GM21447 (cell line): ENCODE data around the gene COL6A3.

Experiments
- ATAC-seq: cut with Tn5 transposase; IDR thresholded peaks from one replicate; pipeline ENCODE4 v1.9.1; 2021; ENCODE audit not compliant: unreplicated experiment

The COL6A3 gene, protein sequence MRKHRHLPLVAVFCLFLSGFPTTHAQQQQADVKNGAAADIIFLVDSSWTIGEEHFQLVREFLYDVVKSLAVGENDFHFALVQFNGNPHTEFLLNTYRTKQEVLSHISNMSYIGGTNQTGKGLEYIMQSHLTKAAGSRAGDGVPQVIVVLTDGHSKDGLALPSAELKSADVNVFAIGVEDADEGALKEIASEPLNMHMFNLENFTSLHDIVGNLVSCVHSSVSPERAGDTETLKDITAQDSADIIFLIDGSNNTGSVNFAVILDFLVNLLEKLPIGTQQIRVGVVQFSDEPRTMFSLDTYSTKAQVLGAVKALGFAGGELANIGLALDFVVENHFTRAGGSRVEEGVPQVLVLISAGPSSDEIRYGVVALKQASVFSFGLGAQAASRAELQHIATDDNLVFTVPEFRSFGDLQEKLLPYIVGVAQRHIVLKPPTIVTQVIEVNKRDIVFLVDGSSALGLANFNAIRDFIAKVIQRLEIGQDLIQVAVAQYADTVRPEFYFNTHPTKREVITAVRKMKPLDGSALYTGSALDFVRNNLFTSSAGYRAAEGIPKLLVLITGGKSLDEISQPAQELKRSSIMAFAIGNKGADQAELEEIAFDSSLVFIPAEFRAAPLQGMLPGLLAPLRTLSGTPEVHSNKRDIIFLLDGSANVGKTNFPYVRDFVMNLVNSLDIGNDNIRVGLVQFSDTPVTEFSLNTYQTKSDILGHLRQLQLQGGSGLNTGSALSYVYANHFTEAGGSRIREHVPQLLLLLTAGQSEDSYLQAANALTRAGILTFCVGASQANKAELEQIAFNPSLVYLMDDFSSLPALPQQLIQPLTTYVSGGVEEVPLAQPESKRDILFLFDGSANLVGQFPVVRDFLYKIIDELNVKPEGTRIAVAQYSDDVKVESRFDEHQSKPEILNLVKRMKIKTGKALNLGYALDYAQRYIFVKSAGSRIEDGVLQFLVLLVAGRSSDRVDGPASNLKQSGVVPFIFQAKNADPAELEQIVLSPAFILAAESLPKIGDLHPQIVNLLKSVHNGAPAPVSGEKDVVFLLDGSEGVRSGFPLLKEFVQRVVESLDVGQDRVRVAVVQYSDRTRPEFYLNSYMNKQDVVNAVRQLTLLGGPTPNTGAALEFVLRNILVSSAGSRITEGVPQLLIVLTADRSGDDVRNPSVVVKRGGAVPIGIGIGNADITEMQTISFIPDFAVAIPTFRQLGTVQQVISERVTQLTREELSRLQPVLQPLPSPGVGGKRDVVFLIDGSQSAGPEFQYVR (N-terminal part only)

DNA sequence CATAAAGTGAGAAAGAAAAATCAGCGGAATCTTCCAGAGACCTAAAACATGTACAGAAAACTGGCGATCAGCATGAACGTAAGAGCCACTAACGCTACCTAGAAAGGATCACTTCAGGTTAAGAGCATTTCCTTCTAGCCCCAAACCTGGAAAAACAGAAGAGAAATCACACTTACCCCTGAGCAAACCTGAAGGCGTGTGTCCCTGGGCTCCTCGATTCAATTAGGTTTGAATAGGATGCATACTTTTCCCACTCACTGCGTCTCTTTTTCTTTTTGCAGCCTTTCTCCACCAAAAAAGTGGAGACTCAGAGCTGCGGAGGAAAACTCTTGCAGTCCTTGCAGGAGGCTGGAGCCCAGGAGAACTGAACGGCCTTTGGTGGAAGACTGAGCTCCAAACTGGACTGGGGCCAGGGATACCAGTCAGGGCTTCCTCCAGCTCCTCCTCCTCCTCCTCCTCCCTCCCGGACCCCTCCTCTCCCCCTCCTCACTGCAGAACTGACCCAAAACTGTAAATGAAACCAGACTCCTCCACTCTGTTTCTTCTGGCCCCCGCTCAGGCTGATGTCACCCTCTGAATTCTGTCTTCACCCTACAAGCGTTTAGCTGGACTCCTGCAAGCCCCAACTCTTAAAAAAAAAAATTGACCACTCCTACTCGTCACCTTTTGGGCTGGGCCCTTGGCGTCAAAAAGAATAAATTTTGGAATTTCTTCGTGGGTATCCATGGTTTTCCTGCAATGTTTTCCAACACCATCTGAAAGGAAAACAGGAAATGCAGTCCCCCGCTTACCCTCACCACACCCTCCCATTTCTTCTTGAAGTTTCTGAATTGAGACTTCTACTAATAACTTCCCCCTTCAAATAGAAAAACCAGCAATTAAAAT lies at the start of gene COL6A3:
Gene COL6A3, minus strand, starts transcription at position 388 of the 885 bp plus-strand sequence. CDS start 17,347 bp downstream, outside the sequence.
- no peak for ATAC-seq

- ATAC-seq: no peak
These were observed 45.8 kb upstream of the COL6A3 start for GRCh38 chr2:237459741-237460174.

GRCh38 chr2:237459226-237459625 lies 45.3 kb upstream of the COL6A3 start:
- no peak for ATAC-seq

DNA sequence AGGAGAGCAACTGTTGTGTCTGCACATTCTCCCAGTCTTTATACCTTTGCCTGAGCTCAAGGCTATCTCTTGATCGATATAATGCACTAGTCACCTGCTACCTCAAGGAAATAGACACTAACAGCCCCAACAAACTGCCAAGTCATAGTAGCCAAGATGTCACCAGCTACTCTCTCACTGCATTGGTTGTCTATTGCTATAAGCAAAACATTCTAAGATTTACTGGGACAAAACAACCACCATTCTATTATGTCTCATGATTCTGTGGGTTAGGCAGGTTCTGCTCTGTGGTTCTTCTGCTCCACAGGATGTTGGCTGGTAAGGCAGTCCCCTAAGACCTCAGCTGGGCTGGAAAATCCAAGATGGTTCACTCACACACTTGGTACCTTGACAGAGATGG lies 44.6 kb upstream of the COL6A3 start:
- ATAC-seq: no peak

DNA sequence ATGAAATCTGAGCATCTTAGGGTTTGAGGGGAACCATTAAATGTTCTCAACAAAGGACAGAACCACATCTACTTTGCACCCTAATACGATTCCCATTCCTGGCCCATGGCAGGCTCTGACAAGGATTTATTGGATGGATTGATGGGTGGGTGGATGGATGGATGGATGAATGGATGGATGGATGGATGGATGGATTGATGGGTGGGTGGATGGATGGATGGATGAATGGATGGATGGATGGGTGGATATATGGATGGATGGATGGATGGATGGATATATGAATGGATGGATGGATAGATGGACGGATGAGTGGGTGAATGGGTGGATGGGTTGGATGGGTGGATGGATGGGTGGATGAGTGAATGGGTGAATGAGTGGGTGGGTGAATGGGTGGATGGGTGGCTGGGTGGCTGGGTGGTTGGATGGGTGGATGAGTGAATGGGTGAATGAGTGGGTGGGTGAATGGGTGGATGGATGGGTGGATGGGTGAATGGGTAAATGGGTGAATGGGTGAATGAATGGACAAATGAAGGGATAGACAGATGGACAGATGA lies 43.5 kb upstream of the COL6A3 start:
- no peak for ATAC-seq

DNA sequence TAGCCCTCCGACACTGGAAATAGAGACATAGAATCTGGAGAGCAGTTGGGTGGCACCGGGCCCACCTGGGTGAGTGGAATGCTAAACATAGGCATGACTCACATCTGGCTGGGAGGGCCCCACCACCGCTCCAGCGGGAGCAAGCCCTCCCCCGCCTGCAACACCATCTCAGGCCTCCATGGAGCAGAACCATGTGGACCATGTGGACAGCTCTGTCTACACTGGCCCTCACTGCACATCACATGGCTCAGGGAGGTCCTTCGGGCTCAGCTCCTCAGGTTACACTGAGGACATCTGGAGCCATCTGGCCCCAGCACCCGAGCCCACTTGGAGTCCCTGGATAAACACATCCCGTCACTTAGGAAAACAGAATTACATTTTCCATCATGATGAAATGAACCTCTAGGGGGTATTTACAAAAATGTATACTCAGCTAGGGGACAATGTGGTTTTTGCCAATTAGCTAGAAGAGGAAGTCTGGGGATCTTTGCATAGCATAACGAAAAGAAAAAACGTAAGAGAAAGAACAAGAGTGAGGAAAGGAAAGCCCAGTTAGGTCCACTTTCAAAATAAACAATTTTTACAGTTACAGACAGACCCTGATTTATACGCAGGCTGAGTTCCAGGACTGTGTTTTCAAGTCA lies 42.4 kb upstream of the COL6A3 start:
- ATAC-seq: no peak

- no peak for ATAC-seq
These were observed 41.8 kb upstream of the COL6A3 start for GRCh38 chr2:237455764-237456163.

- no peak for ATAC-seq
These were observed 39.7 kb upstream of the COL6A3 start for GRCh38 chr2:237453671-237454070.

- no peak for ATAC-seq
These were observed 38.9 kb upstream of the COL6A3 start for GRCh38 chr2:237452861-237453260.

- no peak for ATAC-seq
These were observed 37.9 kb upstream of the COL6A3 start for GRCh38 chr2:237451643-237452469.

- no peak for ATAC-seq
These were observed 36.6 kb upstream of the COL6A3 start for GRCh38 chr2:237450583-237450982.

DNA sequence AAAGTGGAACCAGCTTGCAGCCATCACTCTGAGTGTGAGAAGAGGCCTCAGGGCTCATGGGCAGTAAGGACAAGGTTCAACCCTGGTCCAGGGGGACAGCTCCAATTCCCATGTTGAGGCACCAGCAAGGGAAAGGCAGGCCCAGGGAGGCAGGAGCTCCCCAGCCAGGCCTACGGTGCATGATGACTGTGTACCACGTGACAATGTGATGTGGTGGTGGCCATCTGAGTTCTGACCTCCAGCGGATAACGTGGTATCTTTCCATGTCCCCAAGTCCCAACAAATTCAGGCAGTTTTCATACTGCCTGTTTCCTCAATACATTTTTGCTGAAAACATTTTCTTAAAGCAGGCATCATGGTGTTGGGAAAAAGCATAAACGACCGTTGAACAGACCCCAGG lies 36.1 kb upstream of the COL6A3 start:
- ATAC-seq: no peak

DNA sequence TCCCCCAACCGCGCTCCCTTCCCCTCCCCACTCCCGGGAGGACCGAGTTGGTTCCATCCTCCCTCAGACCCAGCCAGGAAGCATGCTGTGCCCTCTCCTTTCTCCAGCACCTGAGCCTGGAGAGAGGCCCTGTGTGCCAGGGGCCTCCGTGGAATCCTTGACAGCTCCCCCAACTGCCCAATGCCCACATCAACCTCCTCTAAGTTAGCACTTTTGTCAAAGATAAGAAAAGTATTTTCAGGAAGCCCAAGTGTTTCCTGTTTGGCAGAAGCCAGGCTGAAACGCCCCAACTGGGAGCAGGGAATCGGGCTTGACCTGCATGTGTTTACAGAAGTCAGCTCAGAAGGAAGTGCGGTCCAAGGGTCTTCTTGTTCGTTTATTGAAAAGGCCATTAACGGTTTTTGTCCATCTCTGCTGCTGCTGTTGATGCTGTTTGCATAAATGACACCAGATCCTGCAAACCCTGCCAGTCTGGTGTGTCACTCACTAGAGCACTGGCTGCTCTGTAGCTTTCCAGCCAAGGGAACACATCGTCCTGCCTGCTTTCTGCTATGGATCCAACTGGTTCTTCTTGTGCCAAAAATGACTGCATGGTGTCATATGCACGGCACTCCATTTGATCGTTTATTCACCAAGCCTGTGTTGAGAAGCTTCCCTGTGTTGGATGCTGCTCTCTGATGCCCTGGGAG lies 35.4 kb upstream of the COL6A3 start:
- ATAC-seq: no peak

GRCh38 chr2:237448626-237449025 lies 34.7 kb upstream of the COL6A3 start:
- ATAC-seq: no peak

DNA sequence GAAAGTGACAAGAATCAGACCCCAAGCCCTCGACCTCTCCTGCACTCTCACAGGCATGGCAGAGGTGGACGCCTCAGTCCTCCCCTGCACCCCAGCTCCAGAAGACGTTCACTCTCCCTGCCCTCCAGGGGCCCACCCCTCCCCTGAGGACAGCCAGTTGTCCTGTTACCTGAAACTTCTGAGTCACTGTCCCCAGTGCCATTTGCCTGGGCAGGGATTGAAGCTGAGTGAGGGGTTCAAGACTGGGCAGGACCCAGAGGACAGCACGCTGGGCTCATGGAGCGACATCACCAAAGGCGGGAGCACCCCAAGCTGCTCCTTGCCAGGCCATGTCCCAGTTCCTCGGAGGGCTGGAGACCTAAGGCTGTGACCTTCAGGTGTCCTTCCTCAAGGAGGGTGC lies 34.2 kb upstream of the COL6A3 start:
- ATAC-seq: no peak

- no peak for ATAC-seq
These were observed 33.5 kb upstream of the COL6A3 start for GRCh38 chr2:237447496-237447895.

DNA sequence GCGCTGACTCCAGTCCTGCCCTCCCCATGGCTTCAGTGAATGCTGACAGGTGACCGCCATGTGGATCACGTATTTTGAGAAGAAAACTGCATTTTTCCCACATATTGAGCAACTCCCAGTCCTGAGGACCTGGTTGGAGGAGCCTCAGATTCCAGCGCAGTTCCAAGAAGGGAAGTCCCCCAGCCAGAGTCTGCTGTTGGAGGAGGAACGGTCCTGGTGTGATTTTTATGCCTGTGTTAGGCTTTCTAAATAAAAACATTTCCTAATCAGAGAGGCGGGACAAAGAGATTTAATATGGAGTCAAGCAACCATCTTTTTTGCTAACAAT lies 32.3 kb upstream of the COL6A3 start:
- ATAC-seq: no peak
